Caco-2 (cell line): ENCODE data around the gene PLCE1. TPM values are rescaled to one million over a fixed set of nuclear protein-coding genes. Genes with fewer than 3 reads are reported as not detected.
A peak's percentile ranks its signal among the peaks of the same experiment; 100 is the strongest.

ENCODE experiments used
- BruUV-seq: library from RNA; stranded (reverse); fragments of 400-500 nt; replicated peaks from 2 replicates; lab custom pipeline; 2021; lab: Mats Ljungman, UMichigan
- CTCF ChIA-PET: fragments of 300-600 bp; sonication (Branson Sonifier 250); formaldehyde crosslinking; loops from one replicate; lab custom pipeline; 2022; ENCODE audit warnings: antibody characterized with exemption; lab: Charles Lee
- POLR2A ChIA-PET: fragments of 300-600 bp; sonication (Branson Sonifier 250); formaldehyde crosslinking; loops from one replicate; lab custom pipeline; 2022; ENCODE audit warnings: antibody characterized with exemption; lab: Charles Lee
- DNase-seq, 2 experiments: peaks; one replicate each; pipeline versions ENCODE4 v3.0.0 to v3.0.0-alpha.2; 2020 to 2022
- H3K27me3 ChIP-seq: replicated peaks from 2 replicates; pipeline ENCODE4 v1.6.0; 2011; ENCODE audit warnings: low read length; ENCODE audit not compliant: control insufficient read depth, insufficient read depth
- H3K36me3 ChIP-seq: 2 replicates; pipeline ENCODE4 v1.5.1; 2011; ENCODE audit warnings: low read length; ENCODE audit not compliant: control insufficient read depth, insufficient read depth
- H3K4me1 ChIP-seq: fragments of 250-450 bp; sonication (Bioruptor Pico); 2 replicates; pipeline ENCODE4 v1.5.1; 2020; ENCODE audit warnings: mild to moderate bottlenecking
- H3K4me3 ChIP-seq: 2 replicates; pipeline ENCODE4 v1.5.1; 2011; ENCODE audit warnings: low read depth, mild to moderate bottlenecking, control low read depth, low read length
- H3K9me3 ChIP-seq: fragments of 250-450 bp; sonication (Bioruptor Pico); 2 replicates; pipeline ENCODE4 v1.5.1; 2020; ENCODE audit warnings: mild to moderate bottlenecking, moderate library complexity
- H3K27ac Mint-ChIP-seq: one replicate; pipeline ENCODE4 v1.8.0; 2022; ENCODE audit warnings: mixed read lengths; ENCODE audit not compliant: unreplicated experiment
- H3K27me3 Mint-ChIP-seq: one replicate; pipeline ENCODE4 v1.8.0; 2022; ENCODE audit warnings: mixed read lengths; ENCODE audit not compliant: insufficient read depth, unreplicated experiment
- H3K36me3 Mint-ChIP-seq: one replicate; pipeline ENCODE4 v1.8.0; 2022; ENCODE audit warnings: mild to moderate bottlenecking, mixed read lengths; ENCODE audit not compliant: insufficient read depth, unreplicated experiment
- H3K4me1 Mint-ChIP-seq: one replicate; pipeline ENCODE4 v1.8.0; 2022; ENCODE audit warnings: low read depth, mixed read lengths; ENCODE audit not compliant: unreplicated experiment
- H3K4me3 Mint-ChIP-seq: one replicate; pipeline ENCODE4 v1.8.0; 2022; ENCODE audit warnings: mild to moderate bottlenecking, moderate library complexity, mixed read lengths; ENCODE audit not compliant: unreplicated experiment
- H3K9me3 Mint-ChIP-seq: one replicate; pipeline ENCODE4 v1.8.0; 2022; ENCODE audit warnings: mixed read lengths; ENCODE audit not compliant: unreplicated experiment
- intact Hi-C: fragments of 100-400 bp; cut with micrococcal nuclease; formaldehyde crosslinking; loops from one replicate; pipeline ENCODE4 v1.10.0; 2022; ENCODE audit not compliant: unreplicated experiment
- total RNA-seq: library from RNA; stranded (reverse); gene quantifications from 2 replicates; pipeline ENCODE4 v1.2.3, GENCODE V29; 2022
- TF ChIP-seq, protein P1 (sequence below), 2 experiments: fragments of 200-600 bp in 1 of 2; IDR thresholded peaks; 1 replicate in 1 of 2; 2 replicates in 1 of 2; pipeline versions ENCODE4 v1.5.1 to v1.8.0; 2011 to 2022; ENCODE audit warnings: antibody characterized with exemption in 1 of 2, control low read depth in 1 of 2, inconsistent platforms in 1 of 2, low read depth in 1 of 2, low read length in 1 of 2, mild to moderate bottlenecking in 1 of 2, moderate library complexity in 1 of 2; ENCODE audit not compliant: insufficient read depth in 1 of 2, severe bottlenecking in 1 of 2, unreplicated experiment in 1 of 2

Gene PLCE1
- total RNA-seq, 1 experiment from 2014 or later, result 12.8 TPM

GRCh38 chr10:93993414-93993781 lies 333 bp upstream of the PLCE1 start:
- H3K4me3 ChIP-seq, result peak overlapping the region; percentile 72
- H3K9me3 Mint-ChIP-seq, result no peaks in the 10 kb centered on the region
- BruUV-seq, result no TSS peak
- POLR2A ChIA-PET, result interaction anchor here (0.6 kb wide), 1 partner anchor 449 kb away, joined by 3 read pairs; no protein-coding TSS in a partner anchor
- peaks cover 7% of the 10 kb centered on the region for H3K36me3 Mint-ChIP-seq
- H3K27me3 Mint-ChIP-seq, result no peaks in the 10 kb centered on the region
- no peaks in the 10 kb centered on the region for H3K27me3 ChIP-seq
- peaks cover 49% of the 10 kb centered on the region for H3K4me1 Mint-ChIP-seq
- peak overlapping the region; percentile 70 for H3K4me3 Mint-ChIP-seq
- TF ChIP-seq, protein P1, sequence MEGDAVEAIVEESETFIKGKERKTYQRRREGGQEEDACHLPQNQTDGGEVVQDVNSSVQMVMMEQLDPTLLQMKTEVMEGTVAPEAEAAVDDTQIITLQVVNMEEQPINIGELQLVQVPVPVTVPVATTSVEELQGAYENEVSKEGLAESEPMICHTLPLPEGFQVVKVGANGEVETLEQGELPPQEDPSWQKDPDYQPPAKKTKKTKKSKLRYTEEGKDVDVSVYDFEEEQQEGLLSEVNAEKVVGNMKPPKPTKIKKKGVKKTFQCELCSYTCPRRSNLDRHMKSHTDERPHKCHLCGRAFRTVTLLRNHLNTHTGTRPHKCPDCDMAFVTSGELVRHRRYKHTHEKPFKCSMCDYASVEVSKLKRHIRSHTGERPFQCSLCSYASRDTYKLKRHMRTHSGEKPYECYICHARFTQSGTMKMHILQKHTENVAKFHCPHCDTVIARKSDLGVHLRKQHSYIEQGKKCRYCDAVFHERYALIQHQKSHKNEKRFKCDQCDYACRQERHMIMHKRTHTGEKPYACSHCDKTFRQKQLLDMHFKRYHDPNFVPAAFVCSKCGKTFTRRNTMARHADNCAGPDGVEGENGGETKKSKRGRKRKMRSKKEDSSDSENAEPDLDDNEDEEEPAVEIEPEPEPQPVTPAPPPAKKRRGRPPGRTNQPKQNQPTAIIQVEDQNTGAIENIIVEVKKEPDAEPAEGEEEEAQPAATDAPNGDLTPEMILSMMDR (IDR thresholded peaks at IDR 0.05; ENCODE audit: insufficient read depth in 1 of 2, low read depth in 1 of 2, low read length in 1 of 2, severe bottlenecking in 1 of 2, unreplicated experiment in 1 of 2), result no peak
- intact Hi-C loops, result loop anchor here (2.0 kb wide), 1 partner anchor 77 kb away; no protein-coding TSS in a partner anchor
- peak overlapping the region; percentile 6 for H3K27ac Mint-ChIP-seq
- CTCF ChIA-PET, result no interaction called here
- no peaks in the 10 kb centered on the region for H3K36me3 ChIP-seq
- H3K9me3 ChIP-seq, result no peaks in the 10 kb centered on the region
- peaks cover 44% of the 10 kb centered on the region for H3K4me1 ChIP-seq
- no peak for DNase-seq

GRCh38 chr10:93994438-93994801 lies 689 bp downstream of the PLCE1 start:
- Mint-ChIP-seq H3K27me3 (no peaks in the 10 kb centered on the region), H3K9me3 (no peaks in the 10 kb centered on the region), H3K4me1 (peaks cover 57% of the 10 kb centered on the region), H3K36me3 (peaks cover 7% of the 10 kb centered on the region), H3K27ac (no peak overlapping the region), H3K4me3 (peak overlapping the region; percentile 70)
- Histone ChIP-seq H3K4me3 (peak overlapping the region; percentile 72), H3K36me3 (no peaks in the 10 kb centered on the region; the same call in 1 of the 2 replicates), H3K9me3 (no peaks in the 10 kb centered on the region), H3K4me1 (peaks cover 54% of the 10 kb centered on the region), H3K27me3 (no peaks in the 10 kb centered on the region)
- intact Hi-C loops, result no loop called here
- ChIA-PET POLR2A (no interaction called here), CTCF (interaction anchor here (0.5 kb wide), 1 partner anchor 291 kb away, joined by 3 read pairs; no protein-coding TSS in a partner anchor)
- no peak for DNase-seq
- no TSS peak for BruUV-seq
- TF ChIP-seq, protein P1 (IDR thresholded peaks at IDR 0.05; ENCODE audit: insufficient read depth in 1 of 2, low read depth in 1 of 2, low read length in 1 of 2, severe bottlenecking in 1 of 2, unreplicated experiment in 1 of 2), result no peak

- H3K27ac Mint-ChIP-seq, result no peak overlapping the region
- peak overlapping the region; percentile 70 for H3K4me3 Mint-ChIP-seq
- H3K27me3 Mint-ChIP-seq, result no peaks in the 10 kb centered on the region
- BruUV-seq, result no TSS peak
- H3K36me3 Mint-ChIP-seq, result peaks cover 7% of the 10 kb centered on the region
- TF ChIP-seq, protein P1 (IDR thresholded peaks at IDR 0.05; ENCODE audit: insufficient read depth in 1 of 2, low read depth in 1 of 2, low read length in 1 of 2, severe bottlenecking in 1 of 2, unreplicated experiment in 1 of 2), result no peak
- peaks cover 64% of the 10 kb centered on the region for H3K4me1 Mint-ChIP-seq
- intact Hi-C loops, result no loop called here
- no peak for DNase-seq
- peaks cover 61% of the 10 kb centered on the region for H3K4me1 ChIP-seq
- H3K9me3 Mint-ChIP-seq, result no peaks in the 10 kb centered on the region
- CTCF ChIA-PET, result no interaction called here
- H3K36me3 ChIP-seq, result no peaks in the 10 kb centered on the region; the same call in 1 of the 2 replicates
- POLR2A ChIA-PET, result no interaction called here
- H3K27me3 ChIP-seq, result no peaks in the 10 kb centered on the region
- H3K9me3 ChIP-seq, result no peaks in the 10 kb centered on the region
- H3K4me3 ChIP-seq, result peak overlapping the region; percentile 19
These were observed 1.5 kb downstream of the PLCE1 start for GRCh38 chr10:93995182-93995581.
